GM10847 (cell line): ENCODE results near the gene DSCAM.

Source experiments
- POLR2A ChIP-seq: IDR thresholded peaks from 2 replicates; pipeline ENCODE4 v1.6.1; 2011; ENCODE audit not compliant: insufficient read length; ENCODE audit errors: extremely low read depth

Gene DSCAM

GRCh38 chr21:40060083-40060677 lies 786.8 kb downstream of the DSCAM start:
- TF ChIP-seq POLR2A = no peak

GRCh38 chr21:40057331-40057730 lies 789.6 kb downstream of the DSCAM start:
- no peak for TF ChIP-seq POLR2A

GRCh38 chr21:40056031-40056430 lies 790.9 kb downstream of the DSCAM start:
- no peak for TF ChIP-seq POLR2A

GRCh38 chr21:40054403-40054802 lies 792.6 kb downstream of the DSCAM start:
- no peak for TF ChIP-seq POLR2A

- TF ChIP-seq POLR2A = no peak
Measured at GRCh38 chr21:40053007-40053406, 794.0 kb downstream of the DSCAM start.

- TF ChIP-seq POLR2A = no peak
Measured at GRCh38 chr21:40052276-40052675, 794.7 kb downstream of the DSCAM start.

- no peak for TF ChIP-seq POLR2A
Measured at GRCh38 chr21:40051801-40052200, 795.2 kb downstream of the DSCAM start.

GRCh38 chr21:40049931-40050290 lies 797.0 kb downstream of the DSCAM start:
- no peak for TF ChIP-seq POLR2A

GRCh38 chr21:40049031-40049930 lies 797.7 kb downstream of the DSCAM start:
- no peak for TF ChIP-seq POLR2A

GRCh38 chr21:40047993-40048730 lies 798.8 kb downstream of the DSCAM start:
- TF ChIP-seq POLR2A = no peak

GRCh38 chr21:40047211-40047610 lies 799.7 kb downstream of the DSCAM start:
- TF ChIP-seq POLR2A = no peak

GRCh38 chr21:40043866-40044265 lies 803.1 kb downstream of the DSCAM start:
- TF ChIP-seq POLR2A = no peak

- no peak for TF ChIP-seq POLR2A
Measured at GRCh38 chr21:40043423-40043822, 803.5 kb downstream of the DSCAM start.

GRCh38 chr21:40041446-40041845 lies 805.5 kb downstream of the DSCAM start:
- TF ChIP-seq POLR2A = no peak

- no peak for TF ChIP-seq POLR2A
Measured at GRCh38 chr21:40029888-40030287, 817.1 kb downstream of the DSCAM start.
